ENCODE data around the gene PKD2. TPM values are rescaled to one million over a fixed set of nuclear protein-coding genes. Genes with fewer than 3 reads are reported as not detected.

PKD2 gene
- polyA plus RNA-seq, 1 donor from 2014 or later, result 54.8 TPM

DNA sequence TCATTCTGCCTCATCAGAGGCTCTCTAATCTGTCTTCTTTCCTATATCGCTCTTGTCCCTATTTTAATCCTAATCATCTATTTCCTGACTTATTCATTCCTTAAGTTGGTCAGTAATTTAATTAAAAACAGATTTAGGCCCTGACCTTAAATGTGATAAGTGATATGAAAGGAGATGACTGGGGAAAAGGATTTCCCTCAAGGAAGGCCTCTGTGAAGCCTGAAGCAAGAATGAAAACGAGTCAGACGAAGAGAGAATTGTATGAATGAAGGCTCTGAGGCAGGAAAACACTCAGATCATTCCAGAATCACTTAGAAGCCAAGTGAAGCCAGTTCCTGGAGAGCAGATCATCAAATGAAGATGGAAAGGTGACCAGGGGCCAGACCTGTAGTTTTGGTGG, 22.1 kb downstream of the PKD2 start:
- no peaks in the 10 kb centered on the region for H3K9me2 ChIP-seq (ENCODE audit: insufficient read depth, low read length)
- no peak overlapping the region for H3K27ac ChIP-seq (ENCODE audit: low read length)
- no peak overlapping the region for H3K9ac ChIP-seq (ENCODE audit: low read length)
- H2AFZ ChIP-seq (ENCODE audit: low read depth, low read length), result no peak overlapping the region
- H3K4me2 ChIP-seq (ENCODE audit: low read length), result no peak overlapping the region
- H3K36me3 ChIP-seq (ENCODE audit: insufficient read depth, low read length), result peaks cover 3% of the 10 kb centered on the region
- H3K9me3 ChIP-seq (ENCODE audit: low read length), result no peaks in the 10 kb centered on the region
- H3F3A ChIP-seq (ENCODE audit: insufficient read depth, low read length, poor library complexity, severe bottlenecking), result no peaks in the 10 kb centered on the region
- no peaks in the 10 kb centered on the region for H3K79me2 ChIP-seq (replicated peaks; ENCODE audit: insufficient read depth, low read length)
- H3K4me3 ChIP-seq (ENCODE audit: low read length), result no peak overlapping the region
- no peaks in the 10 kb centered on the region for H3K27me3 ChIP-seq (ENCODE audit: insufficient read depth, low read depth, low read length)
- TF ChIP-seq SMC3 (conservative IDR thresholded peaks at IDR 0.05; ENCODE audit: poor library complexity), result no peak
- TF ChIP-seq, protein P1, sequence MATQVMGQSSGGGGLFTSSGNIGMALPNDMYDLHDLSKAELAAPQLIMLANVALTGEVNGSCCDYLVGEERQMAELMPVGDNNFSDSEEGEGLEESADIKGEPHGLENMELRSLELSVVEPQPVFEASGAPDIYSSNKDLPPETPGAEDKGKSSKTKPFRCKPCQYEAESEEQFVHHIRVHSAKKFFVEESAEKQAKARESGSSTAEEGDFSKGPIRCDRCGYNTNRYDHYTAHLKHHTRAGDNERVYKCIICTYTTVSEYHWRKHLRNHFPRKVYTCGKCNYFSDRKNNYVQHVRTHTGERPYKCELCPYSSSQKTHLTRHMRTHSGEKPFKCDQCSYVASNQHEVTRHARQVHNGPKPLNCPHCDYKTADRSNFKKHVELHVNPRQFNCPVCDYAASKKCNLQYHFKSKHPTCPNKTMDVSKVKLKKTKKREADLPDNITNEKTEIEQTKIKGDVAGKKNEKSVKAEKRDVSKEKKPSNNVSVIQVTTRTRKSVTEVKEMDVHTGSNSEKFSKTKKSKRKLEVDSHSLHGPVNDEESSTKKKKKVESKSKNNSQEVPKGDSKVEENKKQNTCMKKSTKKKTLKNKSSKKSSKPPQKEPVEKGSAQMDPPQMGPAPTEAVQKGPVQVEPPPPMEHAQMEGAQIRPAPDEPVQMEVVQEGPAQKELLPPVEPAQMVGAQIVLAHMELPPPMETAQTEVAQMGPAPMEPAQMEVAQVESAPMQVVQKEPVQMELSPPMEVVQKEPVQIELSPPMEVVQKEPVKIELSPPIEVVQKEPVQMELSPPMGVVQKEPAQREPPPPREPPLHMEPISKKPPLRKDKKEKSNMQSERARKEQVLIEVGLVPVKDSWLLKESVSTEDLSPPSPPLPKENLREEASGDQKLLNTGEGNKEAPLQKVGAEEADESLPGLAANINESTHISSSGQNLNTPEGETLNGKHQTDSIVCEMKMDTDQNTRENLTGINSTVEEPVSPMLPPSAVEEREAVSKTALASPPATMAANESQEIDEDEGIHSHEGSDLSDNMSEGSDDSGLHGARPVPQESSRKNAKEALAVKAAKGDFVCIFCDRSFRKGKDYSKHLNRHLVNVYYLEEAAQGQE (IDR thresholded peaks at IDR 0.05; ENCODE audit: borderline replicate concordance), result no peak
- no peak for TF ChIP-seq POLR2AphosphoS5 (IDR thresholded peaks at IDR 0.05)
- no peaks in the 10 kb centered on the region for H4K20me1 ChIP-seq (ENCODE audit: insufficient read depth)

DNA sequence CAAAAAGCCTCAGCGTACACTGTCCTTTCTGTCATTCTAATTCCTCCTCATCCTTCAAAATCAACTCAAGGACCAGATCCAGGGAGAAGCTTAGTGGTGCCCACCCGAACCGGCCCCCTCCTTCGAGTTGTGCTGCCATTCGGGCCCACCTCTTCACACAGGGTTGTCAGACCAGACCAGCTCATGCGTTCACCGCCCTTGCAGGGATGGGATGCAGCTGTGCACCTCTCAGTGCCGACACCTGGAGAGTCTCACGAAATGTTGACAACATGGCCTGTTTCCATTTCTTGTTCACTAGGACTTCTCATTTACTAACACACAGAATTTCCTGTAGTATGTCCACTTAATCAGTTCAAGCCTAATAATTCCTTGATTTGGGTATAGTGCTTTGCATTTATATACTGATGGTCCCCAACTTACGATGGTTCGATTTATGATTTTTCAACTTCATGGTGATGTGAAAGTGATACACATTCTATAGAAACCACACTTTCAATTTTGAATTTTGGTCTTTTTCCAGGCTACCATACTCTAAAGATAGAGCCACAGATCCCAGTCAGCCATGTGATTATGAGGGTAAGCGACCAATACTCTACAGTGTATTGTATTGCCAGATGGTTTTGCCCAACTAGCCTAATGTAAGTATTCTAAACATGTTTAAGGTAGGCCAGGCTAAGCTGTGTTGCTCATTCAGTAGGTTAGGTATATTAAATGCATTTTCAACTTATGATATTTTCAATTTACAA, 23.3 kb downstream of the PKD2 start:
- Histone ChIP-seq H2AFZ (ENCODE audit: low read depth, low read length) (no peak overlapping the region), H4K20me1 (ENCODE audit: insufficient read depth) (no peaks in the 10 kb centered on the region), H3K79me2 (replicated peaks; ENCODE audit: insufficient read depth, low read length) (no peaks in the 10 kb centered on the region), H3K36me3 (ENCODE audit: insufficient read depth, low read length) (peaks cover 3% of the 10 kb centered on the region), H3K27ac (ENCODE audit: low read length) (no peak overlapping the region), H3K9me3 (ENCODE audit: low read length) (no peaks in the 10 kb centered on the region), H3K4me2 (ENCODE audit: low read length) (no peak overlapping the region), H3K9ac (ENCODE audit: low read length) (no peak overlapping the region), H3K27me3 (ENCODE audit: insufficient read depth, low read depth, low read length) (no peaks in the 10 kb centered on the region), H3F3A (ENCODE audit: insufficient read depth, low read length, poor library complexity, severe bottlenecking) (no peaks in the 10 kb centered on the region), H3K4me3 (ENCODE audit: low read length) (no peak overlapping the region), H3K9me2 (ENCODE audit: insufficient read depth, low read length) (no peaks in the 10 kb centered on the region)
- TF ChIP-seq, protein P1 (IDR thresholded peaks at IDR 0.05; ENCODE audit: borderline replicate concordance), result no peak
- TF ChIP-seq POLR2AphosphoS5 (IDR thresholded peaks at IDR 0.05) (no peak), MXI1 (conservative IDR thresholded peaks at IDR 0.05; ENCODE audit: poor library complexity, severe bottlenecking) (no peak), RAD21 (conservative IDR thresholded peaks at IDR 0.05) (no peak), EZH2 (IDR thresholded peaks at IDR 0.05; ENCODE audit: borderline replicate concordance, insufficient read depth, low read length, poor library complexity, severe bottlenecking) (no peak)

All from neural cell (in vitro differentiated cells).